Esophagus muscularis mucosa (tissue), 4 donors: ENCODE data around the gene LRGUK. TPM values are rescaled to one million over a fixed set of nuclear protein-coding genes. Genes with fewer than 3 reads are reported as not detected.

ENCODE experiments used
- DNase-seq: peaks from one replicate; pipeline ENCODE4 v3.0.0-alpha.2; 2017; ENCODE audit errors: extremely low spot score
- H3K27ac ChIP-seq, 4 donors: fragments of 200-600 bp; sonication (generic); replicated peaks in 1 of 4; 1 replicate in 3 of 4; 2 replicates in 1 of 4; pipeline ENCODE4 v1.5.1; 2016 to 2019; ENCODE audit warnings: mild to moderate bottlenecking in 1 of 4
- H3K27me3 ChIP-seq, 4 donors: fragments of 200-600 bp; sonication (generic); one replicate each; pipeline versions ENCODE4 v1.5.1 to v1.6.0; 2016 to 2019
- H3K36me3 ChIP-seq, 4 donors: fragments of 200-600 bp; sonication (generic); one replicate each; pipeline ENCODE4 v1.5.1; 2016 to 2019
- H3K4me1 ChIP-seq, 4 donors: fragments of 200-600 bp; sonication (generic); one replicate each; pipeline ENCODE4 v1.5.1; 2016 to 2019
- H3K4me3 ChIP-seq, 4 donors: fragments of 200-600 bp; sonication (generic); 1 replicate in 2 of 4; 2 replicates in 2 of 4; pipeline ENCODE4 v1.5.1; 2016 to 2019; ENCODE audit warnings: mild to moderate bottlenecking in 4 of 4, moderate library complexity in 1 of 4
- H3K9me3 ChIP-seq, 4 donors: fragments of 200-600 bp; sonication (generic); 1 replicate in 3 of 4; 2 replicates in 1 of 4; pipeline ENCODE4 v1.5.1; 2016 to 2019
- CTCF ChIP-seq, 3 experiments: fragments of 200-600 bp in 2 of 3; fragments of 450-650 bp in 1 of 3; sonication (generic) in 2 of 3; IDR thresholded peaks; one replicate each; pipeline ENCODE4 v1.5.1; 2017 to 2019; ENCODE audit warnings: antibody characterized with exemption in 3 of 3, mild to moderate bottlenecking in 2 of 3, moderate library complexity in 1 of 3
- EP300 ChIP-seq: sonication (generic); formaldehyde crosslinking; IDR thresholded peaks from one replicate; pipeline ENCODE4 v1.6.1; 2017; ENCODE audit warnings: antibody characterized with exemption
- POLR2A ChIP-seq: fragments of 450-650 bp; IDR thresholded peaks from one replicate; pipeline ENCODE4 v1.6.1; 2017; ENCODE audit warnings: antibody characterized with exemption, moderate library complexity, mild to moderate bottlenecking, low read depth
- POLR2AphosphoS5 ChIP-seq, 2 donors: sonication (generic); formaldehyde crosslinking; IDR thresholded peaks; one replicate each; pipeline ENCODE4 v1.6.1; 2017; ENCODE audit warnings: antibody characterized with exemption in 2 of 2
- whole genome bisulfite sequencing: methylation state at CpG from one replicate; pipeline ENCODE4 v1.1.5; 2018; 5-methylcytosine and 5-hydroxymethylcytosine counted together
- intact Hi-C: fragments of 100-400 bp; cut with DNase I; formaldehyde crosslinking; loops from one replicate; pipeline ENCODE4 v1.15.1; 2023
- total RNA-seq, 4 donors: library from RNA; depleted of rRNA; stranded (reverse); fragments of >200 nt; gene quantifications; one replicate each; pipeline versions ENCODE4 v1.1.0 to v1.2.1, GENCODE V29; 2016

Gene LRGUK
- total RNA-seq, 4 donors from 2014 or later = 0.13 to 0.83 (median 0.31) TPM

DNA sequence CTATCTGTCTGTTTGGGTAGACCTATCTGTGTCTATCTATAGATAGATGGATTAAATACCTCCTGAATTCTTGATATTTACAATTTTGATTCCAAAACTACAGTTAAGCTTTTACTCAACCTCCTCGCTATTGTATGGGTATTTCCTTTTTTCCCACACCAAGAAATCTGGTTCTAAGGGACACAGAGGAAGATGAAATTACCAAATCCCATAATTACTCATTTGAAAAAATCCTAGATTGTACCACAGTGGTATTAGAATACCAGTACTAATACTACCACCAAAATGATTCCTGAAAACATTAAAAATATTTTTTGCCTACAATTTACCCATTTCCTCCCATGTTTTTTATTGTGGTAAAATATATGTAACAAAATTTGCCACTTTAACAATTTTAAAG is 53.2 kb downstream of the LRGUK start:
- DNase-seq = no peak
- H3K4me1 ChIP-seq = no peaks in the 10 kb centered on the region
- no peaks in the 10 kb centered on the region for H3K36me3 ChIP-seq
- no peaks in the 10 kb centered on the region for H3K9me3 ChIP-seq
- H3K27me3 ChIP-seq = no peaks in the 10 kb centered on the region
- intact Hi-C loops = no loop called here
- no peak overlapping the region for H3K4me3 ChIP-seq
- 93% methylated on average over 1 of the region's 1 CpG for WGBS
- H3K27ac ChIP-seq = no peak overlapping the region
- TF ChIP-seq CTCF (IDR thresholded peaks at IDR 0.05) (no peak), POLR2AphosphoS5 (IDR thresholded peaks at IDR 0.05) (no peak), EP300 (no peak), POLR2A (no peak)

DNA sequence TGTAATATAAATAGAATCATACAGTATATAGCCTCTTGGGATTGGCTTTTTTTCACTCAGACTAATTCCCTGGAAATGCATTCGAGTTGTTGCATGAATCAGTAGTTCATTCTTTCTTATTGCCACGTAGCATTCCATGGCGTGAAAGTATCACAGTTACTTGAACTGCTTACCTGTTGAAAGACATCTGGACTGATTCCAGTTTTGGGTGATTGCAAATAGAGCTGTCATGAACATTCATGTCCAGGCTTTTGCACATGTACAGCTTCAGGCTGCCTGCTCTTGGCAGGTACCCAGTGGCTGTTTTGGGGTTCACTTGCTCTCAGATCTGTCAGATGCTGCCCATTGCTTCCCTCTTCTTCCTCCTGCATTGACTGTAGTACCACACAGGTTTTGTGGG is 54.9 kb downstream of the LRGUK start:
- H3K9me3 ChIP-seq = no peaks in the 10 kb centered on the region
- TF ChIP-seq EP300 (no peak), CTCF (IDR thresholded peaks at IDR 0.05) (no peak), POLR2A (no peak), POLR2AphosphoS5 (IDR thresholded peaks at IDR 0.05) (no peak)
- no peaks in the 10 kb centered on the region for H3K4me1 ChIP-seq
- H3K36me3 ChIP-seq = no peaks in the 10 kb centered on the region
- no peak for DNase-seq
- H3K27me3 ChIP-seq = no peaks in the 10 kb centered on the region
- H3K27ac ChIP-seq = no peak overlapping the region
- no peak overlapping the region for H3K4me3 ChIP-seq
- intact Hi-C loops = no loop called here
- 57% methylated on average over 3 of the region's 3 CpGs for WGBS

- H3K4me3 ChIP-seq = no peak overlapping the region
- no peaks in the 10 kb centered on the region for H3K9me3 ChIP-seq
- intact Hi-C loops = no loop called here
- no peak for DNase-seq
- TF ChIP-seq CTCF (IDR thresholded peaks at IDR 0.05) = no peak
- no peak for TF ChIP-seq POLR2A
- TF ChIP-seq POLR2AphosphoS5 (IDR thresholded peaks at IDR 0.05) = no peak
- TF ChIP-seq EP300 = no peak
- no peaks in the 10 kb centered on the region for H3K4me1 ChIP-seq
- H3K27ac ChIP-seq = no peak overlapping the region
- no peaks in the 10 kb centered on the region for H3K36me3 ChIP-seq
- WGBS = 62% methylated on average over 3 of the region's 3 CpGs
- no peaks in the 10 kb centered on the region for H3K27me3 ChIP-seq
Observed at GRCh38 chr7:134184767-134185166, 57.6 kb downstream of the LRGUK start.

DNA sequence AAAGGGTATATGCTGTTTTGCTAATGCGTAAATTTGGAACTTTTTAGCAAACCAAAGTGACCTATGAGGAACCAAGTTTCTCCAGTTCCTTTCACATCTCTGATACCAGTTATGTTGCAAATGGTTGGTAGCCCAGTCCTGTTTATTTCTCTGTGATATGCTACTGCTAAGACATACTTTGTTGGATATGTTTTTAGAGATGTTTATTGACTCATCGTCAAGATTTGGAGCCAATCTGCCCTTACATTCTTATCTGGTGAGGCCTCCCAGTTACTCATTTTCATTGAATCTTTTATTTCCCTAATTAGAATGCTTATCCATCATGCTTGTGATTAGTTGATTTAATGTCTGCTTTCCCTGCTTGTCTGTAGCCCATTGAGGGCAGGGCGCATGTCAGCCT is 58.9 kb downstream of the LRGUK start:
- WGBS = 65% methylated on average over 3 of the region's 3 CpGs
- no peaks in the 10 kb centered on the region for H3K9me3 ChIP-seq
- intact Hi-C loops = no loop called here
- H3K4me1 ChIP-seq = no peaks in the 10 kb centered on the region
- TF ChIP-seq EP300 = no peak
- DNase-seq = no peak
- no peak overlapping the region for H3K4me3 ChIP-seq
- no peak overlapping the region for H3K27ac ChIP-seq
- H3K27me3 ChIP-seq = no peaks in the 10 kb centered on the region
- no peaks in the 10 kb centered on the region for H3K36me3 ChIP-seq

DNA sequence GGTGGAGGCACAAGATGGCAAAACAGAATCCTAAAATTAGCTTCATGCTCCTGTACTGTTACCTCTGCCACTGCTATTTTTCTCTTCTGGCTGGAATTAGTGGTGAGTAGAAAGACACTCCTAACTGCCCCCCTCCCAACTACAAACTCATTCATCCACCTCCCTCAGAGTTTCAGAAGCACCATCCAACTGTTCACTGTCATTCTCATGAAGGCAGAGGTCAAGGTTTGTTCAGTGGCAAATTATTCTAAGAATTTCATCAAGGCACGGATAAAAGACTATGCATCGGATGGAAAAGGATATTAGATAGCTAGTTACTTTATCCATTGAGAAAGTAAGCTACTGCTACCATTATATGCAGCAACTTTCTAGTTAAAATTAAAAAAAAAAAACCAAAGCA is 59.7 kb downstream of the LRGUK start:
- 75% methylated on average over 2 of the region's 2 CpGs for WGBS
- DNase-seq = no peak
- no peaks in the 10 kb centered on the region for H3K36me3 ChIP-seq
- H3K4me1 ChIP-seq = no peaks in the 10 kb centered on the region
- no peaks in the 10 kb centered on the region for H3K27me3 ChIP-seq
- intact Hi-C loops = no loop called here
- no peaks in the 10 kb centered on the region for H3K9me3 ChIP-seq
- H3K4me3 ChIP-seq = no peak overlapping the region
- no peak for TF ChIP-seq CTCF (IDR thresholded peaks at IDR 0.05)
- TF ChIP-seq EP300 = no peak
- TF ChIP-seq POLR2AphosphoS5 (IDR thresholded peaks at IDR 0.05) = no peak
- TF ChIP-seq POLR2A = no peak
- no peak overlapping the region for H3K27ac ChIP-seq
